NCI-H524 (cell line): Measurements from ENCODE around the gene ROBO2.

Experiments
- DNase-seq, 2 experiments: peaks; one replicate each; lab custom pipeline; 2025; lab: John Stamatoyannopoulos, UW

The ROBO2 gene

DNA sequence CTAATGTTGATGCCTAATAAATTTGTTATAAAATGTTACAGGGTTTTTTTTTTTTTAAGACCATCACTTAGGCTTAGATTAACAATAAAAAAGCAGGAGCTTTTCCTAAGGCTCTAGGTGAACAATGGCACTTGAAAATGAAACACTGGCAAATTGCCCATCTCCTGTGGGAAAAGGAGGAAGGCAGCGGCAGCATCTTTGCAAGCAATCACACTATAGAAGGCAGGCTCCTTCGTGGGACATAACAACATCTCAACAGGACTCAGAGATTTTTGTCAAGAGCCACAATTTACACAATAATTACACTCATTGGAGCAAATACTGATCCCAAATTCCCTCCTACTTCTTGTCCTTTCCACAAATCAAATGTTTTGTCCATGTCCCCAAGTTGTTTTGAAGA is 646.7 kb downstream of the ROBO2 start:
- DNase-seq, result peak in 1 of 2 experiments; percentile 57

DNA sequence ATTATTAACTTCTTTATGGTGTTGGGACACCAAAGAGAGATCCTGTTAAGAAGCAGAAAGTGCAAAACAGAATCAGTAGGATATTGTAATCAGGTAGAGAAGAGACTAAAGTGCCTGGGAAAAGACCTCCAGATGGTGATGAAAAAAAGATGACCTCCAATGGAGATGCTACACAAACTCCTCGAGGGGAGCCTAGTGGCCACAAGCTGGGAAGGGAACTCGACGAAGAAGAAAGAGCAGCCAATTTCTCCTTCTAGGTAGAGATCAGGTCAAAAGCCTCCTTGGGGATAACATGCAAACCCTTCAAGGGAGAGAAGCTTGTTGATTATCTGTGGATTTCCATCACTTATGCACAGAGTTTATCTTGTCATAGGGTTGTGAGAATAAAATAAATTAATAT is 647.6 kb downstream of the ROBO2 start:
- DNase-seq, result peak in 1 of 2 experiments; percentile 2

DNA sequence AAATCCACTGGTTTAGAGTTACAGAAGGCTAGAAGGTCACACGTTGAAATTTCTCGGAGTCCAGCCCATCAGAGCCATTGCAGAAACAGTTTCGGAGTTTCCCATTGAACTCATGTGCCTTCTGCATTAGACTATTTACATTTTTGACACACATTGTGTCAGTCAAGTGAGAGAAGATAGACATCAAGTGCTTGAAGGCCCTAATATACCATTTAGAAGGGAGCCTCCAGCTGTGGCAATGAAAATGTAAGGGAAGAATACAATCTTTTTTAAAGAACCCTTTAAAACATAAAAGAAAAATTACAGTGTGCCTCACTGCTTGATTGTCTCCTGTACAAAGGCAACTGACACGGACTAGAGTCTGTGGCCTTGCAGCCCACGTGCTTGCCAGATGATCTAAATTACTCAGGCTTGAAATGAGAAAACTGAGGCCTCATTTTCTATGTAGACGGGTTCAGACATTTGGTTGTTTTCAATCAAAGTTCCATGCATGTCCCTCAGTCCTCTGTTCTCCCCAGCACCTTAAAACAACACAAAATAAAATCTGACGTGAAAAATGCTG is 650.5 kb downstream of the ROBO2 start:
- no peak for DNase-seq

DNA sequence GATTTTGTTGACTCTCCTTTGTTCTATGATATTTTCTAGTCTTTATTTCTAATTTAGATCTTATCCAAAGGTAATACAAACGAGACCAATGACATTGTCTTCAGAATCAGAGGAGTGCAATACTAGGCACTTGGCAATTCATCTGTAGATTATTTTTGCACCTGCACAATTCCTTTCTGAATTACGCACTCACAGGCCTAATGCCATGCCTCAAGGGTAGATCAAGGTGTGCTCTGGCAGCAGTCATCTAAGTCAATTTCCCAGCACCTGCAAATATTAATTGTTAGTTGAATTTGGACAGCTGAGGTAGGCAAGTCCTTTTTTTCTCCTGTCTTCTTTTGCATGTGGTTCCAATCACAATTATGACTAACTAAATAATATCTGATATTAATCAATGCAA is 653.2 kb downstream of the ROBO2 start:
- no peak for DNase-seq

DNA sequence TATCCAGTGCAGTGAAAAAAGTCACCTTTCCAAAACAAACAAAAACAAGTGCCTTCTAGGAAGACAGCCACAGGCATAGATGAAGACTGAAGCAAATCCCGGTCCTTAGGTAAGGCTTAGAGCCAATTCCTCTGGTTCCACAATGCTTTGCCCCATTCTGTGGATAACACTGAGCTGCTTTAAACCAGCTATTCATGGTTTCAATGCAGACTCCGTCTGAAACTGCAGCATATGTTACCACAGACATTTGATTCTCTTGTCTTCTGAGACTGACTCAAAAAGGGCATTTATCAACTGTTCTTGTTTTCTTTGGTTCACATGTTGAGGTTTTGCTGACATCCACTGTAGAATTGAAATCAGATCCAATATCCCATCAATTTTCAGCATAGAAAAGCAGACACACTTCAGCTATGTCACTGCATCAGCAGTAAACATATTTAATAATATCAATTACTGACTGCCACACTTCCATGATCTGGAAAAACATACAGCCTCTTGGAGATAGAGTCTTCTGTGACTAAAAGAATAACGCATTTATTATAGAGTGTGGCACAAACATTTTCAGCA is 659.3 kb downstream of the ROBO2 start:
- peak in 1 of 2 experiments; percentile 30 for DNase-seq
